IMR-90 (cell line): ENCODE measurements around the gene NCCRP1. TPM values are rescaled to one million over a fixed set of nuclear protein-coding genes. Genes with fewer than 3 reads are reported as not detected.

Experiments
- ATAC-seq: fragments of 200-7000 bp; cut with Tn5 transposase; 2 replicates; pipeline ENCODE4 v1.9.1; 2020; ENCODE audit warnings: low read depth, mild to moderate bottlenecking, moderate library complexity
- BruUV-seq: library from RNA; stranded (reverse); fragments of 400-500 nt; replicated peaks from 2 replicates; lab custom pipeline; 2021; lab: Mats Ljungman, UMichigan
- CTCF ChIA-PET: fragments of 300-600 bp; formaldehyde crosslinking; extraction: SDS; loops from one replicate; lab custom pipeline; 2021; ENCODE audit warnings: antibody characterized with exemption; lab: Yijun Ruan, JAX
- POLR2A ChIA-PET: fragments of 300-600 bp; sonication (Branson Sonifier 250); formaldehyde crosslinking; loops from one replicate; lab custom pipeline; 2022; ENCODE audit warnings: antibody characterized with exemption; ENCODE audit not compliant: unreplicated experiment; lab: Charles Lee
- DNase-seq: peaks from one replicate; pipeline ENCODE4 v3.0.0; 2013
- H2AFZ ChIP-seq: replicated peaks from 2 replicates; pipeline ENCODE3; 2013; ENCODE audit warnings: low read length, mild to moderate bottlenecking; ENCODE audit not compliant: poor library complexity
- H2AK5ac ChIP-seq: 2 replicates; pipeline ENCODE4 v1.6.1; 2013; ENCODE audit warnings: low read depth, low read length, inconsistent platforms
- H2AK9ac ChIP-seq: replicated peaks from 2 replicates; pipeline ENCODE3; 2013; ENCODE audit warnings: mild to moderate bottlenecking, low read depth, low read length, moderate library complexity; ENCODE audit not compliant: poor library complexity
- H2BK120ac ChIP-seq: 2 replicates; pipeline ENCODE4 v1.6.1; 2013; ENCODE audit warnings: low read depth, low read length, inconsistent platforms
- H2BK15ac ChIP-seq: 3 replicates; pipeline ENCODE4 v1.6.1; 2013; ENCODE audit warnings: low read depth, low read length, inconsistent platforms
- H2BK20ac ChIP-seq: 2 replicates; pipeline ENCODE4 v1.6.1; 2013; ENCODE audit warnings: low read depth, mild to moderate bottlenecking, inconsistent platforms, low read length, moderate library complexity
- H2BK5ac ChIP-seq: 2 replicates; pipeline ENCODE4 v1.6.1; 2013; ENCODE audit warnings: mild to moderate bottlenecking, low read depth, low read length, inconsistent platforms; ENCODE audit not compliant: poor library complexity, severe bottlenecking
- H3K14ac ChIP-seq: replicated peaks from 2 replicates; pipeline ENCODE4 v1.6.1; 2013; ENCODE audit warnings: low read depth, low read length, inconsistent platforms
- H3K18ac ChIP-seq: 2 replicates; pipeline ENCODE4 v1.6.1; 2013; ENCODE audit warnings: low read depth, low read length, control low read depth
- H3K23ac ChIP-seq: 2 replicates; pipeline ENCODE4 v1.6.1; 2013; ENCODE audit warnings: low read depth, low read length, inconsistent platforms
- H3K27ac ChIP-seq: 2 replicates; pipeline ENCODE4 v1.5.1; 2013; ENCODE audit warnings: mild to moderate bottlenecking, control low read depth, low read length; ENCODE audit not compliant: insufficient read depth
- H3K27me3 ChIP-seq: 2 replicates; pipeline ENCODE4 v1.6.1; 2013; ENCODE audit warnings: low read length; ENCODE audit not compliant: control insufficient read depth, insufficient read depth
- H3K36me3 ChIP-seq: 2 replicates; pipeline ENCODE4 v1.6.1; 2013; ENCODE audit warnings: low read length, mixed read lengths; ENCODE audit not compliant: control insufficient read depth, insufficient read depth
- H3K4ac ChIP-seq: 2 replicates; pipeline ENCODE4 v1.6.1; 2013; ENCODE audit warnings: low read depth, low read length, inconsistent platforms
- H3K4me1 ChIP-seq: 2 replicates; pipeline ENCODE4 v1.6.1; 2013; ENCODE audit warnings: low read length, mixed read lengths; ENCODE audit not compliant: control insufficient read depth, insufficient read depth
- H3K4me2 ChIP-seq: 2 replicates; pipeline ENCODE4 v1.6.1; 2013; ENCODE audit warnings: low read depth, mild to moderate bottlenecking, control low read depth, low read length, moderate library complexity
- H3K4me3 ChIP-seq: 2 replicates; pipeline ENCODE4 v1.5.1; 2013; ENCODE audit warnings: low read depth, mild to moderate bottlenecking, control low read depth, low read length, moderate library complexity; ENCODE audit not compliant: insufficient read depth
- H3K56ac ChIP-seq: 2 replicates; pipeline ENCODE4 v1.6.1; 2013; ENCODE audit warnings: low read length, inconsistent platforms; ENCODE audit not compliant: insufficient read depth; ENCODE audit errors: extremely low read depth
- H3K79me1 ChIP-seq, 2 experiments: 2 replicates each; pipeline ENCODE4 v1.6.1; 2013; ENCODE audit warnings: low read length in 2 of 2, inconsistent platforms in 1 of 2, low read depth in 1 of 2
- H3K9ac ChIP-seq: 2 replicates; pipeline ENCODE4 v1.6.1; 2013; ENCODE audit warnings: low read depth, low read length, control low read depth
- H3K9me1 ChIP-seq: 2 replicates; pipeline ENCODE4 v1.6.1; 2013; ENCODE audit warnings: low read length, inconsistent platforms; ENCODE audit not compliant: insufficient read depth
- H3K9me3 ChIP-seq: 2 replicates; pipeline ENCODE4 v1.6.1; 2013; ENCODE audit warnings: low read length; ENCODE audit not compliant: control insufficient read depth, insufficient read depth
- H4K20me1 ChIP-seq: 2 replicates; pipeline ENCODE4 v1.6.1; 2013; ENCODE audit warnings: low read length, inconsistent platforms; ENCODE audit not compliant: insufficient read depth
- H4K5ac ChIP-seq: 2 replicates; pipeline ENCODE4 v1.6.1; 2013; ENCODE audit warnings: mild to moderate bottlenecking, low read depth, low read length, control low read depth
- H4K8ac ChIP-seq, 2 experiments: 2 replicates each; pipeline ENCODE4 v1.6.1; 2013; ENCODE audit warnings: low read depth in 2 of 2, low read length in 2 of 2, control low read depth in 1 of 2, inconsistent platforms in 1 of 2
- H4K91ac ChIP-seq: 2 replicates; pipeline ENCODE4 v1.6.1; 2013; ENCODE audit warnings: low read depth, low read length, inconsistent platforms; ENCODE audit not compliant: insufficient read depth
- BHLHE40 ChIP-seq: fragments of 150-350 bp; IDR thresholded peaks from 2 replicates; pipeline ENCODE4 v1.6.1; 2016; ENCODE audit warnings: mild to moderate bottlenecking, low read depth, low read length
- CEBPB ChIP-seq: IDR thresholded peaks from 2 replicates; pipeline ENCODE4 v1.6.1; 2012; ENCODE audit warnings: low read depth, low read length, improper control_type of control experiment
- CHD1 ChIP-seq: IDR thresholded peaks from 2 replicates; pipeline ENCODE4 v1.6.1; 2012; ENCODE audit warnings: low read depth, low read length, improper control_type of control experiment
- FOS ChIP-seq: fragments of 150-350 bp; IDR thresholded peaks from 2 replicates; pipeline ENCODE4 v1.6.1; 2016; ENCODE audit warnings: low read depth, low read length
- MAFK ChIP-seq: IDR thresholded peaks from 2 replicates; pipeline ENCODE4 v1.6.1; 2012; ENCODE audit warnings: low read depth, low read length, improper control_type of control experiment
- MAZ ChIP-seq: IDR thresholded peaks from 2 replicates; pipeline ENCODE4 v1.6.1; 2012; ENCODE audit warnings: low read depth, mild to moderate bottlenecking, low read length, improper control_type of control experiment, moderate library complexity, borderline replicate concordance
- MXI1 ChIP-seq: IDR thresholded peaks from 2 replicates; pipeline ENCODE4 v1.6.1; 2012; ENCODE audit warnings: low read depth, mild to moderate bottlenecking, low read length, moderate library complexity, borderline replicate concordance
- NFE2L2 ChIP-seq: fragments of 150-350 bp; IDR thresholded peaks from 2 replicates; pipeline ENCODE4 v1.6.1; 2016; ENCODE audit warnings: low read depth, mild to moderate bottlenecking, low read length
- POLR2A ChIP-seq: IDR thresholded peaks from 2 replicates; pipeline ENCODE4 v1.6.1; 2012; ENCODE audit warnings: mild to moderate bottlenecking, low read depth, low read length
- RAD21 ChIP-seq: IDR thresholded peaks from 2 replicates; pipeline ENCODE4 v1.6.1; 2012; ENCODE audit warnings: low read length, improper control_type of control experiment
- RCOR1 ChIP-seq: IDR thresholded peaks from 2 replicates; pipeline ENCODE4 v1.6.1; 2012; ENCODE audit warnings: mild to moderate bottlenecking, low read length, improper control_type of control experiment; ENCODE audit not compliant: insufficient replicate concordance
- RFX5 ChIP-seq: IDR thresholded peaks from 2 replicates; pipeline ENCODE4 v1.8.0; 2012; ENCODE audit warnings: low read depth, mild to moderate bottlenecking, low read length, moderate library complexity
- SMC3 ChIP-seq: fragments of 150-350 bp; IDR thresholded peaks from 2 replicates; pipeline ENCODE4 v1.6.1; 2016; ENCODE audit warnings: low read depth, mild to moderate bottlenecking, antibody characterized with exemption, low read length, moderate library complexity
- USF2 ChIP-seq: fragments of 150-350 bp; IDR thresholded peaks from 2 replicates; pipeline ENCODE4 v1.6.1; 2017; ENCODE audit warnings: mild to moderate bottlenecking, antibody characterized with exemption, low read length, low read depth
- WGBS, 2 experiments: methylation state at CpG; one replicate each; pipeline versions ENCODE4 v1.1.5 to v1.1.7; 2013; ENCODE audit warnings: missing lambda C conversion rate in 2 of 2; ENCODE audit not compliant: insufficient read length in 1 of 2; ENCODE audit errors: extremely low coverage in 2 of 2; 5-methylcytosine and 5-hydroxymethylcytosine counted together
- dilution Hi-C: fragments of 300-500 bp; cut with HindIII; formaldehyde crosslinking; loops from one replicate; pipeline ENCODE4 v1.14.3; 2018; ENCODE audit warnings: low sequenced_read_pairs; ENCODE audit not compliant: unreplicated experiment
- in situ Hi-C: fragments of 300-500 bp; cut with MboI; formaldehyde crosslinking; loops from 3 replicates; pipeline ENCODE4 v1.14.3; 2019; ENCODE audit warnings: low sequenced_read_pairs, inconsistent platforms, mixed read lengths
- intact Hi-C: fragments of 100-400 bp; cut with micrococcal nuclease; formaldehyde crosslinking; loops from 2 replicates; pipeline ENCODE4 v1.10.0; 2022
- polyA plus RNA-seq, 3 experiments: library from polyadenylated mRNA; depleted of rRNA; stranded (reverse); fragments of >200 nt; gene quantifications; 2 replicates each; pipeline ENCODE4 v1.2.3, GENCODE V29; 2012; ENCODE audit warnings: low replicate concordance in 1 of 3
- total RNA-seq: library from RNA; depleted of rRNA; stranded (reverse); fragments of >200 nt; gene quantifications from 2 replicates; pipeline ENCODE4 v1.2.3, GENCODE V29; 2012

Gene NCCRP1
- total and polyA plus RNA-seq, 2 of the 4 experiments (the other 2 are of a cell fraction) = not detected

GRCh38 chr19:39197808-39198207, 1.0 kb downstream of the NCCRP1 start:
- ATAC-seq = no peak
- Histone ChIP-seq H3K27ac (no peak overlapping the region), H2AFZ (no peak overlapping the region), H3K18ac (no peak overlapping the region), H2AK9ac (no peak overlapping the region), H3K56ac (no peak overlapping the region), H4K91ac (no peak overlapping the region), H3K14ac (no peak overlapping the region), H3K27me3 (peaks cover 51% of the 10 kb centered on the region), H3K36me3 (no peaks in the 10 kb centered on the region), H4K20me1 (no peaks in the 10 kb centered on the region), H4K5ac (no peak overlapping the region), H2BK20ac (no peak overlapping the region), H2BK120ac (no peak overlapping the region), H3K9me1 (no peaks in the 10 kb centered on the region), H3K4me2 (no peak overlapping the region), H2BK5ac (no peak overlapping the region), H3K23ac (no peak overlapping the region), H3K4me3 (no peak overlapping the region), H3K79me1 (no peaks in the 10 kb centered on the region), H3K9ac (no peak overlapping the region), H2AK5ac (no peak overlapping the region), H3K9me3 (no peaks in the 10 kb centered on the region), H3K4ac (no peak overlapping the region), H3K4me1 (no peaks in the 10 kb centered on the region; the same call in 1 of the 2 replicates), H4K8ac (no peak overlapping the region), H2BK15ac (no peak overlapping the region)
- DNase-seq = no peak
- ChIA-PET CTCF (no interaction called here), POLR2A (no interaction called here)
- in situ Hi-C loops = no loop called here
- TF ChIP-seq NFE2L2 = no peak
- TF ChIP-seq USF2 = no peak
- no peak for TF ChIP-seq RFX5
- TF ChIP-seq FOS = no peak
- no peak for TF ChIP-seq MXI1
- TF ChIP-seq RAD21 = no peak
- no peak for TF ChIP-seq MAZ
- no peak for TF ChIP-seq RCOR1
- no peak for TF ChIP-seq BHLHE40
- TF ChIP-seq CEBPB = no peak
- TF ChIP-seq MAFK = no peak
- no peak for TF ChIP-seq SMC3
- TF ChIP-seq POLR2A = no peak
- TF ChIP-seq CHD1 = no peak
- no TSS peak for BruUV-seq
- WGBS, 2 experiments = no CpG with 5 or more reads among the region's 5 CpGs
- dilution Hi-C loops = no loop called here
- intact Hi-C loops = loop anchor here (5.0 kb wide), 1 partner anchor 129 kb away; no protein-coding TSS in a partner anchor
